Activated CD8-positive, alpha-beta memory T cell treated with anti-CD3 and anti-CD28 coated beads, Interleukin-2, amount 10 ng/mL, durations not matched to agents 7 days and 5 days (primary cell): Measurements from ENCODE around the gene MAGIX. TPM values are rescaled to one million over a fixed set of nuclear protein-coding genes. Genes with fewer than 3 reads are reported as not detected.

Experiments
- ATAC-seq: fragments of 150-1000 bp; cut with Tn5 transposase; one replicate; pipeline ENCODE4 v1.10.0; 2021; ENCODE audit warnings: moderate library complexity
- CTCF ChIA-PET: fragments of 350-600 bp; sonication (Branson Sonifier 250); formaldehyde crosslinking; loops from one replicate; lab custom pipeline; 2021; ENCODE audit warnings: antibody characterized with exemption; lab: Charles Lee
- DNase-seq: peaks from one replicate; pipeline ENCODE4 v3.0.0-alpha.2; 2020
- H3K27ac Mint-ChIP-seq: one replicate; pipeline ENCODE4 v1.8.0; 2021; ENCODE audit warnings: mild to moderate bottlenecking, mixed read lengths
- H3K27me3 Mint-ChIP-seq: one replicate; pipeline ENCODE4 v1.8.0; 2021; ENCODE audit warnings: mixed read lengths
- H3K36me3 Mint-ChIP-seq: one replicate; pipeline ENCODE4 v1.8.0; 2021; ENCODE audit warnings: mild to moderate bottlenecking, mixed read lengths
- H3K4me1 Mint-ChIP-seq: one replicate; pipeline ENCODE4 v1.8.0; 2021; ENCODE audit warnings: mixed read lengths
- H3K4me3 Mint-ChIP-seq: one replicate; pipeline ENCODE4 v1.8.0; 2021; ENCODE audit warnings: mild to moderate bottlenecking, moderate library complexity, mixed read lengths
- H3K9me3 Mint-ChIP-seq: one replicate; pipeline ENCODE4 v1.8.0; 2022; ENCODE audit warnings: low read depth, mixed read lengths
- total RNA-seq, 2 experiments: library from RNA; stranded (reverse); gene quantifications; one replicate each; pipeline ENCODE4 v1.2.3, GENCODE V29; 2021

The MAGIX gene
- total RNA-seq, 2 experiments from 2014 or later, result 1.1 to 2.0 TPM

DNA sequence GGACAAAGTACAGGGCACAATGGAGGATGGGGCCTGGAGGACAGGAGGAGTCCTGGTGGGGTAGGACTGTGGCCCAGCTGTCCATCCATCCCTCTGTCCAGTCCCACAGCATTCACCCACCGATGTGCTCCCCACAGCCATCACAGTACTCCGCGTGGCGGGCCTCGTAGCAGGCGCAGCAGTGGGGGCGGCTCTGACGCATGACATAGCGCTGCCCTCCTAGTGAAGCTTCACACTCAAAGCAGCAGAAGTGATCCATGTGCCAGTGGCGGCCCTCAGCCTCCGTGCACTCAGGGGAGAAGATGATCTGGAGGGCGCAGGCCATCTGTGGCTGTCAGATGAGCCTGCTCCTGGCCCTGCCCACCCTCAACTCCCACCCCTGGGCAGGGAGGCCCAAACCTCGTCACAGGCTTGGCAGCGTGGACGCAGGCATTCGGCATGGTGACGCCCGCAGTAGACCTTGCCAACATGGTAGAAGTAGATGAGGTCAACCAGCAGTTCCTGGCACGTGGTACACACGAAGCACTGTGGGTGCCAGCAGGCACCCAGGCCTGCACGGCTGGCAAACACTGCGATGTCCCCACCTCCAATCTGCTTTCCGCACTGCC lies 15.4 kb downstream of the MAGIX start:
- peaks cover 39% of the 10 kb centered on the region for H3K36me3 Mint-ChIP-seq

GRCh38 chrX:49178537-49178936 lies 16.0 kb downstream of the MAGIX start:
- no peak for ATAC-seq
- CTCF ChIA-PET, result no interaction called here
- no peak for DNase-seq
- no peak overlapping the region for H3K27ac Mint-ChIP-seq
- H3K4me1 Mint-ChIP-seq, result peaks cover 10% of the 10 kb centered on the region
- H3K9me3 Mint-ChIP-seq, result no peaks in the 10 kb centered on the region
- no peak overlapping the region for H3K4me3 Mint-ChIP-seq
- no peaks in the 10 kb centered on the region for H3K27me3 Mint-ChIP-seq
- H3K36me3 Mint-ChIP-seq, result peaks cover 41% of the 10 kb centered on the region

More for the DNA sequence above, 15.4 kb downstream of the MAGIX start:
- no peaks in the 10 kb centered on the region for H3K27me3 Mint-ChIP-seq
- H3K9me3 Mint-ChIP-seq, result no peaks in the 10 kb centered on the region
- CTCF ChIA-PET, result interaction anchor here (0.7 to 1.6 kb wide), 2 partner anchors 12 to 97 kb away, joined by 3 to 5 read pairs; no protein-coding TSS in a partner anchor
- ATAC-seq (no peak), DNase-seq (no peak)
- peaks cover 15% of the 10 kb centered on the region for H3K4me1 Mint-ChIP-seq
- no peak overlapping the region for H3K27ac Mint-ChIP-seq
- no peak overlapping the region for H3K4me3 Mint-ChIP-seq

GRCh38 chrX:49179358-49179757 lies 16.8 kb downstream of the MAGIX start:
- H3K4me1 Mint-ChIP-seq, result peaks cover 11% of the 10 kb centered on the region
- peaks cover 39% of the 10 kb centered on the region for H3K36me3 Mint-ChIP-seq
- no peaks in the 10 kb centered on the region for H3K27me3 Mint-ChIP-seq
- DNase-seq, result no peak
- no peak for ATAC-seq
- no peak overlapping the region for H3K4me3 Mint-ChIP-seq
- H3K27ac Mint-ChIP-seq, result no peak overlapping the region
- CTCF ChIA-PET, result interaction anchor here (0.9 kb wide), 1 partner anchor 69 kb away, joined by 3 read pairs; no protein-coding TSS in a partner anchor
- H3K9me3 Mint-ChIP-seq, result no peaks in the 10 kb centered on the region

GRCh38 chrX:49183701-49184281 lies 21.2 kb downstream of the MAGIX start:
- DNase-seq (no peak), ATAC-seq (no peak)
- CTCF ChIA-PET, result interaction anchor here (1.8 kb wide), 1 partner anchor 9 kb away, joined by 6 read pairs; no protein-coding TSS in a partner anchor
- Mint-ChIP-seq H3K27ac (no peak overlapping the region), H3K27me3 (no peaks in the 10 kb centered on the region), H3K36me3 (peaks cover 23% of the 10 kb centered on the region), H3K4me1 (peaks cover 10% of the 10 kb centered on the region), H3K9me3 (no peaks in the 10 kb centered on the region), H3K4me3 (peak overlapping the region; percentile 83)

- CTCF ChIA-PET, result interaction anchor here (1.8 kb wide), 1 partner anchor 8 kb away, joined by 6 read pairs; no protein-coding TSS in a partner anchor
- H3K9me3 Mint-ChIP-seq, result no peaks in the 10 kb centered on the region
- H3K27ac Mint-ChIP-seq, result peak overlapping the region; percentile 78
- peaks cover 17% of the 10 kb centered on the region for H3K36me3 Mint-ChIP-seq
- peaks cover 10% of the 10 kb centered on the region for H3K4me1 Mint-ChIP-seq
- H3K27me3 Mint-ChIP-seq, result no peaks in the 10 kb centered on the region
- peak; percentile 58 for DNase-seq
- peak overlapping the region; percentile 83 for H3K4me3 Mint-ChIP-seq
- ATAC-seq, result peak; percentile 54
Observed at GRCh38 chrX:49184294-49185281, 22.0 kb downstream of the MAGIX start.

GRCh38 chrX:49186125-49187027 lies 23.8 kb downstream of the MAGIX start, which contains the start of gene PRICKLE3:
Gene PRICKLE3, minus strand, starts transcription at chrX:49186373. Its CDS starts 76 bp downstream, at chrX:49186297.
- ATAC-seq, result peak; percentile 34
- CTCF ChIA-PET, result interaction anchor here (1.0 to 1.2 kb wide), 2 partner anchors 23 to 30 kb away, joined by 3 read pairs; no protein-coding TSS in a partner anchor
- Mint-ChIP-seq H3K27me3 (no peaks in the 10 kb centered on the region), H3K4me3 (peak within 1 kb of the TSS; percentile 83), H3K36me3 (peaks cover 9% of the 10 kb centered on the region), H3K27ac (peak within 1 kb of the TSS; percentile 78), H3K4me1 (peaks cover 19% of the 10 kb centered on the region), H3K9me3 (no peaks in the 10 kb centered on the region)
- peak; percentile 85 for DNase-seq

- CTCF ChIA-PET, result interaction anchor here (1.2 kb wide), 1 partner anchor 31 kb away, joined by 3 read pairs; no protein-coding TSS in a partner anchor
- no peaks in the 10 kb centered on the region for H3K9me3 Mint-ChIP-seq
- H3K27me3 Mint-ChIP-seq, result no peaks in the 10 kb centered on the region
- H3K4me1 Mint-ChIP-seq, result peaks cover 19% of the 10 kb centered on the region
- no peak overlapping the region for H3K4me3 Mint-ChIP-seq
- peaks cover 9% of the 10 kb centered on the region for H3K36me3 Mint-ChIP-seq
- no peak overlapping the region for H3K27ac Mint-ChIP-seq
- DNase-seq (no peak), ATAC-seq (no peak)
Observed at GRCh38 chrX:49187028-49187394, 24.5 kb downstream of the MAGIX start.

DNA sequence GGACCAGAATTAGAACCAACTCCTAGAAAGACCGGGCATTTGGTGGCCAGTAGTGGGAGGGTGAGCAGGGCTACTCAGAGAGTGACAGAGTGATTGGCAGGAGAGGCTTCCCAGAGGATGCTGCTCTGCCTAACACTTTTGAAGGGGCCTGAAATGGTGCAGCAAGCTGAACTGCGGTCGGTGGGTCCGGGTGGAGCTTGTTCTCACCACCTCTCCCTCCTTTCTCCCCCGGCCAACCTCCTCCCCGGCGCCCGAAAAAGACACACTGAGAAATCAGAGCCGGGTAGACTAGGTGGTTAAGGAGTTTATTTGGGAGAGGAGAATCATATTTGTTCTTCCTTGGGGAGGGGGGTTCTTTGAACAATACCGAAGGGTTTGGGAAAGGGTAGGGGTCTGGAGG lies 25.0 kb downstream of the MAGIX start:
- no peaks in the 10 kb centered on the region for H3K9me3 Mint-ChIP-seq

DNA sequence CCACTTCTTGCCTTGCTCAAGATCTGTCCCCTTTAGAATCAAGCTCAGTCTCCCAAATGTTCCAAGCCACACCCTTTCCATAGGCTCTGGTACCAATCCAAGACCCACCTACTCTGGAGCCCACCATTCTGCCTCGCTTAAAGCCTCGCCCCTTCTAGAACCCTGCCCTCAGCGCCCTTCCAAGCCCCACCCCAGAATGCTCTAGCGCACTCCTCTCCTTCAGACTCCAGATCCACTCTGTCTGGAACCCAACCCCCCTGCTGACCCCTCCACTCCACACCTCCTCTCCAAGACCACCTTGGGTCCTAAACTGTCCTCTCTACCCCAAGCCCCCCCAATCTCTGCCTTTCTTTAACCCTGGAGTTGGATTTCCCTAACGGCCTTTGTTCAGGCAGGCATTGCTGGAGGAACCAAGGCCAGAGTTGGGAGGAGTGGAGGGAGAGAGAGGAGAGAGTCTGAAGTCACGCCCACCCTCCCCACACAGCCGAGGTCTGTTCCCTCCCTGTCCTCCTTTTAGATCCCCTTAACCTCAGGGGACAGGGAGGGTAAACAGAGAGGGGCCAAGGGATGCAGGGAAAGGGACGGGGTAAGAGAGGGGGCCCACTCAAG lies 26.0 kb downstream of the MAGIX start:
- DNase-seq (no peak), ATAC-seq (no peak)
- Mint-ChIP-seq H3K9me3 (no peaks in the 10 kb centered on the region), H3K4me1 (peaks cover 31% of the 10 kb centered on the region), H3K4me3 (no peak overlapping the region), H3K36me3 (peaks cover 1% of the 10 kb centered on the region), H3K27ac (no peak overlapping the region), H3K27me3 (no peaks in the 10 kb centered on the region)
- CTCF ChIA-PET, result no interaction called here

More for the DNA sequence above, 25.0 kb downstream of the MAGIX start:
- Mint-ChIP-seq H3K27me3 (no peaks in the 10 kb centered on the region), H3K4me1 (peaks cover 22% of the 10 kb centered on the region), H3K27ac (no peak overlapping the region), H3K36me3 (peaks cover 4% of the 10 kb centered on the region), H3K4me3 (no peak overlapping the region)
- no peak for DNase-seq
- no peak for ATAC-seq
- CTCF ChIA-PET, result interaction anchor here (1.2 kb wide), 1 partner anchor 32 kb away, joined by 3 read pairs; no protein-coding TSS in a partner anchor

- Mint-ChIP-seq H3K27ac (peak overlapping the region; percentile 54), H3K9me3 (no peaks in the 10 kb centered on the region), H3K4me3 (peak overlapping the region; percentile 97), H3K36me3 (peaks cover 1% of the 10 kb centered on the region), H3K27me3 (no peaks in the 10 kb centered on the region), H3K4me1 (peaks cover 34% of the 10 kb centered on the region)
- no peak for ATAC-seq
- no peak for DNase-seq
- CTCF ChIA-PET, result interaction anchor here (4.5 kb wide), 1 partner anchor 22 kb away, joined by 31 read pairs; no protein-coding TSS in a partner anchor
Observed at GRCh38 chrX:49189606-49190005, 27.0 kb downstream of the MAGIX start.

- H3K4me1 Mint-ChIP-seq, result peaks cover 34% of the 10 kb centered on the region
- no peaks in the 10 kb centered on the region for H3K9me3 Mint-ChIP-seq
- DNase-seq, result peak; percentile 94
- ATAC-seq, result peak; percentile 93
- peaks cover 1% of the 10 kb centered on the region for H3K36me3 Mint-ChIP-seq
- no peaks in the 10 kb centered on the region for H3K27me3 Mint-ChIP-seq
- CTCF ChIA-PET, result interaction anchor here (0.5 to 4.5 kb wide), 6 partner anchors 8 to 693 kb away, joined by 3 to 31 read pairs (median 4); no protein-coding TSS in a partner anchor
- H3K27ac Mint-ChIP-seq, result peak overlapping the region; percentile 97
- H3K4me3 Mint-ChIP-seq, result peak overlapping the region; percentile 97
Observed at GRCh38 chrX:49190821-49191573, 28.4 kb downstream of the MAGIX start.
